Breast epithelium (tissue), 3 donors: ENCODE measurements around the gene HYAL3.

Experiments
- POLR2A ChIP-seq: fragments of 450-650 bp; IDR thresholded peaks from one replicate; pipeline ENCODE4 v1.6.1; 2016; ENCODE audit warnings: antibody characterized with exemption, mild to moderate bottlenecking, moderate library complexity
- POLR2AphosphoS5 ChIP-seq, 3 donors: sonication (generic); formaldehyde crosslinking; IDR thresholded peaks; one replicate each; pipeline ENCODE4 v1.6.1; 2017; ENCODE audit warnings: antibody characterized with exemption in 3 of 3

DNA sequence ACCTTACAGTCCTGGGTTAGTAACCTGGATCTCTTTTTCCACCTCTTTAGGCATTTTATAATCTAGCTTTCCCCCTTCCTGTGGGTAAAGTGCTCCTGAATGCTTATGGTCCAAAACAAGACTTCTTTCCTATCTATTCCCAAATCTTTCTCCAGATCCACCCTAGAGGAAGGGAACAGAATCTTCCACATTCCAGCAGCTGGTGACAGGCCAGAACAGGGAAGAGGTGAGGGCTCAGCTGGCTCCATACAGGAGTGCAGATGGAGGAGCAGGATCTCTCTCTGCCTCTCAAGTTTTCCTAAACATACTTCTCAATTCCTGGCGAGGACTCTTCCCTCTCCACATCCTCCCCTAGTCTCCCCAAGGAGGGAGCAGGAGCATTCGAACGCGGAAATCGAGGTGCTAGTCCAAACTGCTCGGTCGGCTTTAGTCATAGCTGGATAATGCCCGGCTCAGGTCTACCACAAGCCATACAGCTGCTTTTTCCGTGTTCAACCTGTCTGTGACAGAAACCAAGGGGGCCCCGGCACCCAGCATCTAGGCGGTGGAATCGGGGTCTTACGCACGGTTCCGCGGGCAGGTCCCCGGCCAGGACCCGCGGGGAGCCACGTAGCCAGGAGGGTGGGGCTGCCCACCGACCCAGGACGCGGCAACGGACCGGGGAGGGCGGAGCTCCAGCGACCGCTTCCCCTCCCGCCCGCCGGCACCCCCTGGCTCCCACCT, 37.4 kb upstream of the HYAL3 start:
- peak in 1 of 3 donors; percentile 7 for TF ChIP-seq POLR2AphosphoS5 (IDR thresholded peaks at IDR 0.05)
- TF ChIP-seq POLR2A = no peak
